Adipocyte (in vitro differentiated cells): Measurements from ENCODE around the gene VAV3.

Experiments
- DNase-seq: peaks from one replicate; pipeline ENCODE4 v3.0.0-alpha.2; 2015; ENCODE audit warnings: low read depth
- H3K27me3 ChIP-seq: replicated peaks from 2 replicates; pipeline ENCODE4 v1.7.0; 2013; ENCODE audit warnings: mild to moderate bottlenecking, low read length, moderate library complexity; ENCODE audit not compliant: control insufficient read depth, insufficient read depth
- H3K36me3 ChIP-seq: 2 replicates; pipeline ENCODE4 v1.7.0; 2013; ENCODE audit warnings: low read length, mild to moderate bottlenecking, moderate library complexity; ENCODE audit not compliant: control insufficient read depth, insufficient read depth, severe bottlenecking
- H3K4me1 ChIP-seq: 2 replicates; pipeline ENCODE4 v1.7.0; 2013; ENCODE audit warnings: mild to moderate bottlenecking, low read length, moderate library complexity; ENCODE audit not compliant: control insufficient read depth, insufficient read depth
- H3K4me3 ChIP-seq: 2 replicates; pipeline ENCODE4 v1.7.0; 2013; ENCODE audit warnings: mild to moderate bottlenecking, low read length, moderate library complexity
- H3K9ac ChIP-seq: 2 replicates; pipeline ENCODE4 v1.7.0; 2013; ENCODE audit warnings: mild to moderate bottlenecking, low read length, moderate library complexity
- H3K9me3 ChIP-seq: 2 replicates; pipeline ENCODE4 v1.7.0; 2013; ENCODE audit warnings: mild to moderate bottlenecking, low read length, moderate library complexity; ENCODE audit not compliant: control insufficient read depth

The VAV3 gene

DNA sequence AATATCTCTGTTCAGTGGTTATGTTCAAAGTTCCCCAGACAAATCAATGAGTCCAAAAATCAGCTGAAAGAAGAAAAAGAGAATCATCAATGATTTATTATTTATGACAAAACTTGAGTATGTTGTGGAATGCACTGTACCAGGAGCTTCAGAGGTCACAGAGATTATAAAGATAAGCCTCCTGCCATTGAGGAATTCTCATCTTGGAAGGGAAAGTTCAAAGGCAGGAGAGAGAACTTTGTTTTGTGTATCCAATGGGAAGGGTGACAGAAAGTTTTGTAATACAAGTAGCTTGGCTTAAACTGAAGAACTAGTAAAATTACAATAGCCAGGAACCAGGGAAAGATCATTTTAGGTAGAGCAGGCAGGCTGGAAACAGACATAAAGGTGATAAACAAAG, 367.7 kb downstream of the VAV3 start:
- Histone ChIP-seq H3K27me3 (no peaks in the 10 kb centered on the region), H3K4me1 (no peaks in the 10 kb centered on the region), H3K36me3 (no peaks in the 10 kb centered on the region), H3K9ac (no peak overlapping the region), H3K9me3 (no peaks in the 10 kb centered on the region), H3K4me3 (no peak overlapping the region)
- no peak for DNase-seq

DNA sequence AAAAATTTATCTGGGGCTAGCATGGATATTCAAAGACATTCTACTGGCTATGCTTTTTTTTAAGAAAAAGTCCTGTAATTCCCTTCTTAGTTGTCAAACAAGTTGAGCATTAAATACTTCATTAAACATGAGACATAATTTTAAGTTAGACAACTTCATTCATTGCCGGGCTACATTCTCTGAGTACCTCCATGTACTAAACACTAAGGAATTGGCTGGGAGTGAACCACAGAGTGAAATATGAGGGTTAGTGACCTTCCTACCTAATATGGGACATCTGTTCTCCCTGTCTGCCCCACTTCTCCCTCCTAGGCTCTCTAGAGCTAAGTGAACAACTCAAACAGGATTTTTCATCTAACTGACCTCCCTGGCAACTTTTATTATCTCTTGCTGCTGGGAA, 370.4 kb downstream of the VAV3 start:
- no peaks in the 10 kb centered on the region for H3K36me3 ChIP-seq
- no peak overlapping the region for H3K4me3 ChIP-seq
- no peaks in the 10 kb centered on the region for H3K9me3 ChIP-seq
- H3K27me3 ChIP-seq, result no peaks in the 10 kb centered on the region
- DNase-seq, result peak; percentile 48
- H3K9ac ChIP-seq, result no peak overlapping the region
- no peaks in the 10 kb centered on the region for H3K4me1 ChIP-seq

DNA sequence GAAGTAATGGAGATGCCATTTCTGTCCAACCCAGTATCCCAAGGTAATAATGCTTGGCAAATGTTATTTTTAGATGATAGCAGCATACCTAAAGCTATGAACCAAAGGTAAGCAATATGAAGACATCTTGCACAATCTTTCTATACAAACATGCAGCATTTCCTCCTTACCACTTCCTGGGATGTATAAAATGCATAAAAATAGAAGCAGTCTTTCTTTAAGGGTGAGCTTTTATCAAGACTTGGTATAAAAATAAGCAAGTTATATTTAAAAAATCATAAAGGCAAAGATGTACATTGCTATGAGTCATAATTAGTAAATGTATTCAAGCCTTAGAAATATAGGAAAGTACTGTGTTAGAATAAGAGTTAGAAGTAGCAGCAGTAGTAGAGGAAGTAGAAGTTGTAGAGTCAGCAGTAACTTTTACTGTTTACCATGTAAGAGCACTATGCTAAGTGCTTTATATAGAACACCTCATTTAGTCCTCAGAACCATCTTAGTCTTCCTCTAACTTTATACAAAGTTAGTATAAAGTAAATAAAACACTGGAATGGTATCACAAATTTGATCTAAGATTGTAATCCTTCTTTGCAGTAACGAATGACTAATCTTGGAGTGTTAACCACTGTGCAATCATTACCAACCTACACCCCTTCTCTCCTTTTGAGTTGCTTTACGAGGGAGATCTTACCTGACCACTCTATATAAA, 371.3 kb downstream of the VAV3 start:
- no peak overlapping the region for H3K9ac ChIP-seq
- no peaks in the 10 kb centered on the region for H3K4me1 ChIP-seq
- DNase-seq, result no peak
- H3K36me3 ChIP-seq, result no peaks in the 10 kb centered on the region
- H3K4me3 ChIP-seq, result no peak overlapping the region
- no peaks in the 10 kb centered on the region for H3K27me3 ChIP-seq
- H3K9me3 ChIP-seq, result no peaks in the 10 kb centered on the region

DNA sequence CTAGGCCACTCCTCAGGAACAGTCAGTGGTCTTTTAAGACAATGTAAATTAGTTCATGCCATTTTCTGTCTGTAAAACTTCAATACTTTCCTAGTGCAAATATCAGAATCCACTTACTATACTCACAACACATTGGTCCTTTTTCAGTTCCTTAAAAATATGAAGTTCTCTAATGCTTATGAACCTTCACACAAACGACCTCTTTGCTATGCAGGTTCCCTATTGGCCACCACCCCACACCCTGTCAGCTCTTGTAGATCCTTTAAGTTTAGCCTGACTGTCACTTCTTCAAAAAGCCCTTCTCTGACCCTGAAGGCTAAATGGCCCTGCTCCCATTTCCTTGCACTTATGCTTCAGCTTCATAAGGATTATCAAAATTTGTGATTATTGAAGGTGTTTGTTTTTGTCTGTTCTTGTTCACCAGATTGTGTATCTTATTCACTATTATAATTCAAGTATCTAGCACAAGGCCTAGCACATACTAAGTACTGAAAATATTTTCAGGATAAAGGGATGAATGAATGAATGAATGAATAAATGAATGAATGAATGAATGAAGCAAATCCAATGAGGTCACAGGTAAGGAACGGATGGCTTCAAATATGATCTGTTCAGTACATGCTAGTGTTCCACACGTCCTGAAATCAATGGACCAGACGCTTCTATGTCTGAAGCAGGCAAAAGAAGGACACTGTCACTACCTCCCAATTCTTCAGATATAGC, 373.9 kb downstream of the VAV3 start:
- no peaks in the 10 kb centered on the region for H3K27me3 ChIP-seq
- no peaks in the 10 kb centered on the region for H3K4me1 ChIP-seq
- no peak for DNase-seq
- H3K9me3 ChIP-seq, result no peaks in the 10 kb centered on the region
- no peak overlapping the region for H3K9ac ChIP-seq
- H3K4me3 ChIP-seq, result no peak overlapping the region
- H3K36me3 ChIP-seq, result no peaks in the 10 kb centered on the region

DNA sequence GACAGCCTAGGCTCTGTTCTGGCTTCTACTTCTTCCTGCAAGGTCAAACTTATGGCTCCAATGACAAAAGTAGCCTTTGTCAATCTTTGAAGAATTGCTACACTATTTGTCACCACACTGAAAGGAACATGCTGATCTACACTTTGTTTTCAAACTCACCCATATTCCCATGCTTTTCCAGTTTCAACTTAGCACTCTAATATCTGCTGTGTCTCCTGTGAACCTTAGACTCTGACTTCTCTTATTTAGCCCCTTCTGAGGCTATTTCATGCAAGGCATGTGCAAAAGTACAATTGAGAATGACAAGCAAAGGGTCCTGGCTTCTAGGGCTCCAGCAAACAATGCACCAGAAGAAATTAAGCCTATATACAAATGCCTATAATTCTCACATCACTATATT, 374.9 kb downstream of the VAV3 start:
- no peaks in the 10 kb centered on the region for H3K4me1 ChIP-seq

DNA sequence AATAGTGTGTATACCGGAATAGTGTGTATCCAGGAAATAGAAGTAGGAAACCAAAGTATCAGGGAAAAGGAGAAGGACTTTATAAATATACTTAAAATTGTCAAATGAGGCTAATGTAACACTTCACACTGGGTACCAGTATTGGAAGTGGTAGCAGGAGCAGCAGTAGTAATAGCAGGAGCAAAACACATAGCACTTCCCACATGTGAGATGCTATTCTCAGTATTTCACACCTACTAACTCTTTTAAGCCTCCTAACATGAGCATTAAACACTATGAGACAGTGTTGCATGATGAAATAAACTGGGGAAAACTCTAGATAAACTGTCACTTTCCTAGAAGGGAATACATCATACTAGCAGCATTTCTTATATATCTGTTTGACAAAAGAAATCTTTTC, 376.7 kb downstream of the VAV3 start:
- Histone ChIP-seq H3K9ac (no peak overlapping the region), H3K27me3 (no peaks in the 10 kb centered on the region), H3K9me3 (no peaks in the 10 kb centered on the region), H3K4me3 (no peak overlapping the region), H3K36me3 (no peaks in the 10 kb centered on the region), H3K4me1 (no peaks in the 10 kb centered on the region)
- DNase-seq, result no peak

More for the DNA sequence above, 374.9 kb downstream of the VAV3 start:
- no peak for DNase-seq
- Histone ChIP-seq H3K4me3 (no peak overlapping the region), H3K9me3 (no peaks in the 10 kb centered on the region), H3K9ac (no peak overlapping the region), H3K36me3 (no peaks in the 10 kb centered on the region), H3K27me3 (no peaks in the 10 kb centered on the region)

DNA sequence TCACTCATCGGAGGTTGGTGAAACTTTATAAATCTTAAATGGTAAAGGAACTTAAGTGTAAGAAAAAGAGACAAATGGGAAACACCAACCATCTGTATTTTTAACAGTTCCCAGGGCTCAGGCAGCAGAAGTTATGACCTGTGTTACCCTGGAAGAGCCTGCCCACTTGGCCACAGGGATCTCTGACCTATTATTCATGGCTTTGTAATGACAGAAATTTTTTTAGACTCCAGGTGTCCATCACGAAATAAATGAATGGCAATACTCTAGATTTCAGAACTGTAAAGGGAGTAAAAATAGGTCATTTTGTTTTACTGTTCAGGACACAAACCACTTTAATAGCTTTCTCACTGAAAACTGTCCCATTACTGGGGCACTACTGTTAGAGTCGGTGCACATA, 389.8 kb downstream of the VAV3 start:
- Histone ChIP-seq H3K27me3 (no peaks in the 10 kb centered on the region), H3K9me3 (no peaks in the 10 kb centered on the region), H3K36me3 (no peaks in the 10 kb centered on the region), H3K4me1 (peaks cover 19% of the 10 kb centered on the region), H3K9ac (no peak overlapping the region), H3K4me3 (no peak overlapping the region)
- no peak for DNase-seq

DNA sequence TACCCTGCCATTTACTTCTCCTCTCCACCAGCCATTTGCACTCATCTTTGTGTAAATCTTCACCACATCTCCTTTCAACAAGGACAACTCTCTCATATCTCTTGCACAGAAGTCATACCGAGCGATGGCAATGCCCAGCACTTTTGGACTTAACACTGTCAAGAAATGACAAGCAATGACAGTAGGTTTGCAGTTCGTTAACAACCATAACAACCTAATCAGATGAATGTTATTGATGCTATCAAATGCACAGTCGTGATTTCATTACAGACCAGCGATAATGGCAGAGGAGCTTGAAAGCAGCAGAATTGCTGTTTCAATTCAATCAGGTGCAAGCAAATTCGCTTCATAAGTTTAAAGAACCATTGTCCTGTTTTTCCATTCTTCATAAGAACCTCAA, 390.9 kb downstream of the VAV3 start:
- Histone ChIP-seq H3K9ac (no peak overlapping the region), H3K27me3 (no peaks in the 10 kb centered on the region), H3K4me3 (no peak overlapping the region), H3K9me3 (no peaks in the 10 kb centered on the region), H3K36me3 (no peaks in the 10 kb centered on the region), H3K4me1 (peaks cover 13% of the 10 kb centered on the region)
- DNase-seq, result no peak

DNA sequence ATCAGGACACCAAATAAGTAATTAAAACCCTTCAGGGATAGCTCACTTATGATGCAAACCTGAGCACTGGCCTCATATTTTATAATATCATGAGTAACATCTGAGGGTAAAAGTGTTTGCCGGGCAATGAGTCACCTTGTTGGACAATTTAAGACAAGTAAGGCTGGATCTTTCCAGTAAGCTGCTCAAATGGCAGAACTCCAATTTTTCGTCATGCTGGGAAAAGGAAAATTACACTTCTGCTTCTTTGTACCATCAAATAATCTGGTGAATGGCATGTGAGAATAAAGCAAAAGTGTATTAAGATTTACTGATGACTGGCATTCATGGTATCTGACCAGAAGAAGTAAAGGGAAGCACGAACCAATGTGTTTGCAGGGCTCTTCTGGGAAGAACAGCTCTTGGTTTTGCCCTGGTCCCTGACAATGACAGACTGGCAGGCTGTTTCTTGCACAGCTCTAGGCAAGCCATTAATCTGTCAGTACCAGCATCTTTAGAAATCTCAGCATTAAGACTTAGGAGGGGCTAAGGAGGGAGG, 392.2 kb downstream of the VAV3 start:
- no peaks in the 10 kb centered on the region for H3K9me3 ChIP-seq
- H3K4me1 ChIP-seq, result peaks cover 13% of the 10 kb centered on the region
- no peaks in the 10 kb centered on the region for H3K27me3 ChIP-seq
- peak overlapping the region; percentile 51 for H3K4me3 ChIP-seq
- H3K9ac ChIP-seq, result no peak overlapping the region
- no peaks in the 10 kb centered on the region for H3K36me3 ChIP-seq
- DNase-seq, result peak; percentile 81

DNA sequence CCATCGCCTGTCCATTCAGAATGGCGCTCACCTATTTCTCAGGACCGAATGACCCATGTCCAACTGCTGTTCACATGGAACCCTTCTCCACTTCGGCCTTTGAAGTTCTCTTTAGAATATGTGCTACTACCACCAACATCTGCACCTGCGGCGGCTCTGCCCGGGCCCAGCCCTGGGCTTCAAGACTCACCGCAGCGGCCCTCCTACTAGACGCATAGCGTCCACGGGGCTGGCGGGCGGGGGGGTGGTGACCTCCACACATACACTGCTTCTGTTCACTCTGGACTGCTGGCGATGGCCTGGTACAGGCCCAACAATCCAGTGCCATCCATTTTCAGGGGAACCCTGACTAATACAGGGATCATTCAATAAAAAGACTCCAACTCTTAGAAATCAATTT, 394.2 kb downstream of the VAV3 start:
- Histone ChIP-seq H3K9ac (no peak overlapping the region), H3K27me3 (no peaks in the 10 kb centered on the region), H3K4me1 (peaks cover 13% of the 10 kb centered on the region), H3K4me3 (no peak overlapping the region), H3K9me3 (no peaks in the 10 kb centered on the region), H3K36me3 (no peaks in the 10 kb centered on the region)
- no peak for DNase-seq

DNA sequence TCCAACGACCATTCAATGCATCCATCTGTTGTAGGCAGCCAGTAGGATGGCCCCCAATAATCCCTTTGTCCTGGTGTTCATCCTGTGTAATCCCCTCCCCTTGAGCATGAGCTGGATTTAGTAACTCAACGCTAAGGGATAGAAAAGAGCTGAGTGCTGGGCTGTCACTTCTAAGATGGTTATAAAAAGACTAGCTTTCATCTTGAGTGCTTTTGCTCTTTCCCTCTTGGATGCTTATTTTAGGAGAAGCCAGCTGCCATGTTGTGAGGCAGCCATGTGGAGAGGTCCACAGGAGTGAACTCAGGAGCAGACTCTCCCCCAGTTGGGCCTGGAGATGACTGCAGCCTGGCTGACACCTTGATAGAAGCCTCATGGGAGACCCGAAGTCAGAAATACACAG, 401.5 kb downstream of the VAV3 start:
- no peak overlapping the region for H3K9ac ChIP-seq
- no peaks in the 10 kb centered on the region for H3K27me3 ChIP-seq
- no peaks in the 10 kb centered on the region for H3K9me3 ChIP-seq

More for the DNA sequence above, 401.5 kb downstream of the VAV3 start:
- DNase-seq, result no peak
- Histone ChIP-seq H3K4me1 (peaks cover 16% of the 10 kb centered on the region), H3K4me3 (no peak overlapping the region), H3K36me3 (no peaks in the 10 kb centered on the region)
